ENCODE results near the gene CKS1B.

Gene CKS1B

DNA sequence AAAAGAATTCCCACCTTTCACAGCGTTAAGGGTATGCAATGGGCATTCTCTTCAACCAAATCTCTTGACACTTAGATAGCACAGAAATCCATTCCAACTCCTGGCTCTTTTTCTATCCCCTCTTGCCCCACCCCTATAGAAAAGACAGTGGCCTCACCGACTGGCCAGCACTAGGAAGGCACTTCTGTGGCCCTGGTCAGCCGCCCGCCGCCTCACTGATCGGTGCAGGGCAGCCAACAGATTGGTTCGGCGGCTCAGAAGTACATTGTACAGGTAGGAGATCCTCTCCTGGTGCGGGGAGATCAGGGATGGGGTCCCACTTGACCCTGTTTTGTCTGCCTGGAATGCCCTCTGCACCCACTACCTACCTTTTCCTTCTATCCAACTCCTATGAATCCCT is 49.8 kb downstream of the CKS1B start:
- WGBS, 2 experiments = 92 to 94% methylated on average over 9 of the region's 9 CpGs
- Histone ChIP-seq H3K27ac (ENCODE audit: insufficient read depth, low read depth, low read length, poor library complexity, severe bottlenecking) (no peak overlapping the region), H3K4me1 (ENCODE audit: control insufficient read depth, insufficient read depth, low read length) (peaks cover 6% of the 10 kb centered on the region), H3K4me3 (ENCODE audit: insufficient read depth, low read depth, low read length) (no peak overlapping the region), H3K9me3 (ENCODE audit: control insufficient read depth, low read length) (no peaks in the 10 kb centered on the region), H3K36me3 (ENCODE audit: control insufficient read depth, insufficient read depth, low read length) (no peaks in the 10 kb centered on the region), H3K27me3 (ENCODE audit: control insufficient read depth, insufficient read depth, low read length, poor library complexity, severe bottlenecking) (no peaks in the 10 kb centered on the region)

DNA sequence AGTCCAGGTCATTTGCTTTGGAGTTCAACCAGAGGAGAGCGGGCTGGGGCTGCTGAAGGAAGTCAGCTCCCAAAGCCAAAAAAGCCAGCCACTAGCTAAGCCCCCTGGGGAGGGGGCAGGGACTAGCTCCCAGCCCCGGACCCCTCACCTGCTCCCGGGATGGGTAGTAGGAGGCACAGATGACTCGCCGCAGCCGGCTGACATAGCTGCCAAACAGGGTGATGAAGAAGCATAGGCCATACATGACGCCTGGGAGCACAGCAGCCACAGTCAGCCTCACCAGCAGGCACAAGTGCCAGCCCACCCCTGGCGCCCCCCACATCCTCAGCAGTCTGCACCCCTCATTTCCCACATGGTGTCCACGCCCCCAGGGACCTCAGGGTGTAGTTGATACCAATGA is 51.7 kb downstream of the CKS1B start:
- Histone ChIP-seq H3K36me3 (ENCODE audit: control insufficient read depth, insufficient read depth, low read length) (no peaks in the 10 kb centered on the region), H3K4me3 (ENCODE audit: insufficient read depth, low read depth, low read length) (no peak overlapping the region), H3K9me3 (ENCODE audit: control insufficient read depth, low read length) (no peaks in the 10 kb centered on the region), H3K4me1 (ENCODE audit: control insufficient read depth, insufficient read depth, low read length) (no peaks in the 10 kb centered on the region), H3K27me3 (ENCODE audit: control insufficient read depth, insufficient read depth, low read length, poor library complexity, severe bottlenecking) (no peaks in the 10 kb centered on the region), H3K27ac (ENCODE audit: insufficient read depth, low read depth, low read length, poor library complexity, severe bottlenecking) (no peak overlapping the region)
- 68 to 71% methylated on average over 9 of the region's 9 CpGs for WGBS, 2 experiments

GRCh38 chr1:155026588-155026987 is 52.1 kb downstream of the CKS1B start:
- Histone ChIP-seq H3K9me3 (ENCODE audit: control insufficient read depth, low read length) (no peaks in the 10 kb centered on the region), H3K27ac (ENCODE audit: insufficient read depth, low read depth, low read length, poor library complexity, severe bottlenecking) (no peak overlapping the region), H3K27me3 (ENCODE audit: control insufficient read depth, insufficient read depth, low read length, poor library complexity, severe bottlenecking) (no peaks in the 10 kb centered on the region), H3K4me3 (ENCODE audit: insufficient read depth, low read depth, low read length) (no peak overlapping the region), H3K4me1 (ENCODE audit: control insufficient read depth, insufficient read depth, low read length) (no peaks in the 10 kb centered on the region), H3K36me3 (ENCODE audit: control insufficient read depth, insufficient read depth, low read length) (no peaks in the 10 kb centered on the region)
- whole genome bisulfite sequencing, 2 experiments = 95% methylated on average over 6 of the region's 6 CpGs
